AG04450 (cell line): ENCODE measurements around the gene PLEKHH1. TPM values are rescaled to one million over a fixed set of nuclear protein-coding genes. Genes with fewer than 3 reads are reported as not detected.

ENCODE experiments used
- CTCF ChIA-PET: fragments of 300-600, 350-600 bp; formaldehyde crosslinking; extraction: SDS; loops from one replicate; lab custom pipeline; 2022; ENCODE audit warnings: antibody characterized with exemption, inconsistent platforms; lab: Charles Lee
- POLR2A ChIA-PET: fragments of 350-600 bp; formaldehyde crosslinking; extraction: SDS; loops from one replicate; lab custom pipeline; 2021; ENCODE audit warnings: antibody characterized with exemption, inconsistent platforms; lab: Yijun Ruan, JAX
- DNase-seq: peaks from one replicate; pipeline ENCODE4 v3.0.0-alpha.2; 2011; ENCODE audit warnings: low read depth, low spot score
- H3K27ac ChIP-seq: one replicate; pipeline ENCODE4 v1.5.1; 2012; ENCODE audit warnings: low read depth, low read length, control low read depth
- H3K27me3 ChIP-seq: one replicate; pipeline ENCODE4 v1.6.0; 2012; ENCODE audit warnings: low read length; ENCODE audit not compliant: control insufficient read depth, insufficient read depth
- H3K4me3 ChIP-seq: 2 replicates; pipeline ENCODE4 v1.5.1; 2011; ENCODE audit warnings: mild to moderate bottlenecking, low read depth, low read length, control low read depth
- H3K9me3 ChIP-seq: 2 replicates; pipeline ENCODE4 v1.5.1; 2012; ENCODE audit warnings: low read length; ENCODE audit not compliant: control insufficient read depth, insufficient read depth
- CTCF ChIP-seq: IDR thresholded peaks from 2 replicates; pipeline ENCODE4 v1.5.1; 2011; ENCODE audit warnings: low read depth, low read length, control low read depth, inconsistent platforms
- polyA plus RNA-seq: library from polyadenylated mRNA; depleted of rRNA; stranded (reverse); fragments of >200 nt; gene quantifications from 2 replicates; pipeline ENCODE4 v1.2.3, GENCODE V29; 2011

Gene PLEKHH1
- polyA plus RNA-seq, 1 experiment: 0.19 TPM

DNA sequence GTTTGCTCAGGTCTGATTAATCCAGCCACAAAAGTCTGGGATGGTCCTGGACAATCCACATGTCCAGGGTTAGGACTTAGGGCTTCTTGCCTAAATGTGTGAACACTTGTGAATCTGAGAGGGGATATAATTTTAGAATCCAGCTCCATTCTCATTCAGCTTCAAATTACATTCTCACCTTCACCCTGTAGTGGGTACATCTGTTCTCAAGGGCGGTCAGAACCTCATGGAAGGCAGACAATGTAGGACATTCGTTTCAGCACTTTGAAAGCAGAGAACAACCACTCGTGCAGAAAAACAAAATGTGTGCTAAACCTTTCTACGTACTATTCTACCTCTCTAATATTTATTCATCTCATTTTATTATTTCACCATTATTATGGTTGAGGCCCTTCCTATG is 45.8 kb upstream of the PLEKHH1 start:
- H3K4me3 ChIP-seq: no peak overlapping the region
- H3K9me3 ChIP-seq: no peaks in the 10 kb centered on the region
- no peak for TF ChIP-seq CTCF
- H3K27ac ChIP-seq: no peak overlapping the region
- DNase-seq: no peak
- ChIA-PET POLR2A (no interaction called here), CTCF (no interaction called here)
- H3K27me3 ChIP-seq: peaks cover 4% of the 10 kb centered on the region

DNA sequence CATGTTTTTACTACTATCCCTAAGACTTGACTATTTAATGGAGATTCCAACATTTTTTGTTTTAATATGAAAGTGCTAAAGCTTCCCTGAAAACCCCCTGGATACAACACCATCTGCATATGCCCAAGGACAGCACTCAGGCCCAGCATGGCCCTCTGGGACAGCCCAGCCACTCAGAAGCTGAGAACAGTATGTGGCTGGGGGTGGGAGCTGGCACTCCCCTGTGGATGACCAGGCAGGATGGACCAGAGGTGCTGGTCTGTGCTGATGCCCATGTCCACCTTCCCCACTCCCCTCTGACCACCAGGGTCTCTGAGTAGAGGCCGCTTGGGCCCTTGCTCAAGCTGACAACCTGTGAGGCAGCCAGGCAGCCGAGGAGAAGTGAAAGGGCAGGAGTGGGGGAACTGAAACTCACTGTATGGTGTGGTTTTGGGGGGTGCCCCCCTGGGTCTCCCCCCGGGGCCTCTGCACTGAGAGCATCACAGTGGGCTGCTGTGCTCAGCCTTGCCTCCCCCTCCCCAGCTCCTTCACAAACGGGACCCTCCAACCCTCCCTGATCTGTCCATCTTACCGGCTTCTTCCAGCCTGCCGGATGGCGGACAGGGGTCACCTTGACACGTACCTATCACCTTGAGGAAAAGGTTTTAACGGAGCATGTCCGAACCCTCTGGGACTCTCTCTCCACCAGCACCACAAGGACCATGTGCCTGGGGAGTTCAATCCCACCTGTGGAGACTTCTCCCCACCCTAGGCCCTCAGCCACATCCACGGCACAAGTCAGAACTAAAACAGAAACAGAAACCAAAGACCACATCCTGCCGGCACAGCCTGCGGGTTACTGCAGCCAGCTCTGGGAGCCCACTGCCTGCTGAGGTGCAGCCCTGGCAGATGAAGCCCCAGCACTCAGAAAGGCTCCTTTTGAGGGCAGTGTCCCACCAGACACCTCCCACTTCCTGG is 44.9 kb upstream of the PLEKHH1 start, which contains the start of gene TMEM229B:
Gene TMEM229B, minus strand, starts transcription at position 785 of the 957 bp plus-strand sequence. CDS start 14,798 bp downstream, outside the sequence.
- H3K9me3 ChIP-seq: peaks cover 2% of the 10 kb centered on the region
- no peak for DNase-seq
- ChIA-PET CTCF (interaction anchor here (0.6 kb wide), 1 partner anchor 14 kb away, joined by 3 read pairs; no protein-coding TSS in a partner anchor), POLR2A (no interaction called here)
- H3K4me3 ChIP-seq: no peak within 1 kb of the TSS
- H3K27ac ChIP-seq: no peak within 1 kb of the TSS
- no peak for TF ChIP-seq CTCF
- H3K27me3 ChIP-seq: peaks cover 6% of the 10 kb centered on the region

GRCh38 chr14:67490196-67490595 is 42.9 kb upstream of the PLEKHH1 start:
- no peak for TF ChIP-seq CTCF

GRCh38 chr14:67491285-67491684 is 41.8 kb upstream of the PLEKHH1 start:
- TF ChIP-seq CTCF: no peak
- H3K9me3 ChIP-seq: peaks cover 9% of the 10 kb centered on the region
- H3K27ac ChIP-seq: no peak overlapping the region
- no peak overlapping the region for H3K4me3 ChIP-seq
- ChIA-PET CTCF (no interaction called here), POLR2A (interaction anchor here (0.6 kb wide), 1 partner anchor 24 kb away, joined by 3 read pairs; no protein-coding TSS in a partner anchor)
- H3K27me3 ChIP-seq: peaks cover 10% of the 10 kb centered on the region
- no peak for DNase-seq

More at GRCh38 chr14:67490196-67490595, 42.9 kb upstream of the PLEKHH1 start:
- ChIA-PET POLR2A (no interaction called here), CTCF (no interaction called here)
- peaks cover 9% of the 10 kb centered on the region for H3K9me3 ChIP-seq
- no peak for DNase-seq
- no peak overlapping the region for H3K27ac ChIP-seq
- H3K4me3 ChIP-seq: no peak overlapping the region
- peaks cover 6% of the 10 kb centered on the region for H3K27me3 ChIP-seq
